WTC11 (cell line): ENCODE results near the gene SEPTIN14.

ENCODE experiments used
- CREB1 ChIP-seq: sonication (generic); formaldehyde crosslinking; IDR thresholded peaks from 2 replicates; pipeline ENCODE4 v1.8.0; 2023; ENCODE audit warnings: mild to moderate bottlenecking, missing genetic modification reagents
- CTCF ChIP-seq: fragments of 200-600 bp; IDR thresholded peaks from 2 replicates; pipeline ENCODE4 v1.8.0; 2022; ENCODE audit warnings: antibody characterized with exemption
- FOXJ3 ChIP-seq: sonication (generic); formaldehyde crosslinking; IDR thresholded peaks from 2 replicates; pipeline ENCODE4 v1.9.0; 2021; ENCODE audit warnings: missing genetic modification reagents, mild to moderate bottlenecking, borderline replicate concordance
- IRF1 ChIP-seq: sonication (generic); formaldehyde crosslinking; IDR thresholded peaks from 2 replicates; pipeline ENCODE4 v1.8.0; 2023; ENCODE audit warnings: missing genetic modification reagents
- JUN ChIP-seq: sonication (generic); formaldehyde crosslinking; IDR thresholded peaks from 2 replicates; pipeline ENCODE4 v1.8.0; 2023; ENCODE audit warnings: mild to moderate bottlenecking, missing genetic modification reagents
- NFE2L1 ChIP-seq: sonication (generic); formaldehyde crosslinking; IDR thresholded peaks from 2 replicates; pipeline ENCODE4 v1.8.1; 2023; ENCODE audit warnings: missing genetic modification reagents
- SP1 ChIP-seq: sonication (generic); formaldehyde crosslinking; conservative IDR thresholded peaks from 2 replicates; pipeline ENCODE4 v1.8.1; 2022; ENCODE audit warnings: missing genetic modification reagents
- TEAD4 ChIP-seq: sonication (generic); formaldehyde crosslinking; IDR thresholded peaks from 2 replicates; pipeline ENCODE4 v1.8.0; 2022; ENCODE audit warnings: mild to moderate bottlenecking, missing genetic modification reagents
- TP53 ChIP-seq: sonication (generic); formaldehyde crosslinking; IDR thresholded peaks from 2 replicates; pipeline ENCODE4 v1.8.1; 2023; ENCODE audit warnings: mild to moderate bottlenecking, missing genetic modification reagents
- ZNF671 ChIP-seq: fragments of 250-450 bp; sonication (Bioruptor Pico); IDR thresholded peaks from 2 replicates; pipeline ENCODE4 v1.8.0; 2021; ENCODE audit warnings: mild to moderate bottlenecking

DNA sequence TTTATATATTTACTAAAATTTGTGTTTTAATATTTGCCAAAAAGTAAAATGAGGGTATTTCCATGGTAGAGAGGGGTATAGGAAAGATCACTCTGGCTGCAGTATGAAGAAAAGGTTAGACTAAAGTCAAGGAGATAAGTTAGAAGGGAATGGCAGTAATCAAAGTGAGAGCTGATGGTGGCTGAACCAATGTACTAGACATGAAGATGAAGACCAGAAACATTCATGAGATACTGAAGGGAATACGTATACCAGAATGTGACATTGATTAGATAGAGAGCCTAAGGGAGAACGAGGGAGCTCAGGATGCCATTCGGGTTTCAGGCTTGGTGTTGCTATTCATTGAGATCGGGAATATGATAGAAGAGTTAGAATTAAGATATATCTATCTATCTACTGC, 32.5 kb upstream of the SEPTIN14 start:
- TF ChIP-seq CTCF (no peak), TEAD4 (CRISPR knock-in tag) (no peak), TP53 (CRISPR knock-in tag) (no peak), CREB1 (CRISPR knock-in tag) (no peak), ZNF671 (CRISPR knock-in tag) (no peak), JUN (CRISPR knock-in tag) (no peak), SP1 (no peak), IRF1 (CRISPR knock-in tag) (no peak), NFE2L1 (CRISPR knock-in tag) (no peak), FOXJ3 (no peak)
